ENCODE data around the gene TMOD2. TPM values are rescaled to one million over a fixed set of nuclear protein-coding genes. Genes with fewer than 3 reads are reported as not detected.

TMOD2 gene
- total and polyA plus RNA-seq, 8 donors, result 5.2 to 11.3 (median 6.7) TPM

GRCh38 chr15:51738553-51738952, 12.8 kb upstream of the TMOD2 start:
- ATAC-seq (no peak), DNase-seq (no peak)
- intact Hi-C loops (cut with DNase I), result no loop called here
- no peaks in the 10 kb centered on the region for H3K27me3 ChIP-seq
- H3K36me3 ChIP-seq, result no peaks in the 10 kb centered on the region
- peak overlapping the region in 1 of 2 donors; percentile 82 for H3K4me3 ChIP-seq
- no peaks in the 10 kb centered on the region for H3K9me3 ChIP-seq
- H3K27ac ChIP-seq, result peak overlapping the region in 1 of 2 donors; percentile 91
- no peak for TF ChIP-seq CTCF (IDR thresholded peaks at IDR 0.05)
- H3K4me1 ChIP-seq, result peaks cover 5 to 33% of the 10 kb centered on the region in 2 donors

- ATAC-seq, result no peak
- no peak for TF ChIP-seq CTCF (IDR thresholded peaks at IDR 0.05)
- Histone ChIP-seq H3K4me1 (peaks cover 5 to 33% of the 10 kb centered on the region in 2 donors), H3K36me3 (no peaks in the 10 kb centered on the region), H3K27ac (no peak overlapping the region), H3K4me3 (no peak overlapping the region), H3K9me3 (no peaks in the 10 kb centered on the region), H3K27me3 (no peaks in the 10 kb centered on the region)
- DNase-seq, result no peak
- intact Hi-C loops (cut with DNase I), result no loop called here
Observed at GRCh38 chr15:51739061-51739712, 12.2 kb upstream of the TMOD2 start.

DNA sequence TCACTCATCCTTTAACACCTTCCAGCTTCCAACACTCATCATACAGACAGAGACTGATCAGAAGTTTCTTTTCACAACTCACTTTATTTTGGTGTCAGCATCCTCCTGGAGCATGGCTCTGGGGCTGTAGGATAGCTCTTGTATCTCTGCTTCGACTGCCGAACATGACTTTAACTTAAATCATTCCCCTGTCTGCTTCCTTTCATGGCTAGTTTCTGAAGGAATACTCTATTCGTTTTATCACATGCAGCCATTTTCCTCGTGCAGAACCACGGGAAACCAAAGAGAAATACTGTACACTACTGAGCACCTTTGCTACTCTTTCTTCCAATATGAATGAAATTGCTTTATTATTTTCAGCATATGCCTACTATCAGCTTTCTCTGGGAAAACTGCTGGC, 2.1 kb upstream of the TMOD2 start:
- intact Hi-C loops (cut with DNase I), result no loop called here
- H3K27me3 ChIP-seq, result peaks cover 0 to 24% of the 10 kb centered on the region in 2 donors
- H3K4me1 ChIP-seq, result peaks cover 3 to 31% of the 10 kb centered on the region in 2 donors
- H3K9me3 ChIP-seq, result no peaks in the 10 kb centered on the region
- ATAC-seq, result no peak
- DNase-seq, result no peak
- TF ChIP-seq CTCF (IDR thresholded peaks at IDR 0.05), result no peak
- H3K4me3 ChIP-seq, result no peak overlapping the region
- H3K36me3 ChIP-seq, result no peaks in the 10 kb centered on the region
- H3K27ac ChIP-seq, result no peak overlapping the region

GRCh38 chr15:51750186-51750585, 1.2 kb upstream of the TMOD2 start:
- no peak for TF ChIP-seq CTCF (IDR thresholded peaks at IDR 0.05)
- DNase-seq (no peak), ATAC-seq (no peak)
- Histone ChIP-seq H3K4me1 (peaks cover 3 to 35% of the 10 kb centered on the region in 2 donors), H3K27ac (no peak overlapping the region), H3K4me3 (no peak overlapping the region), H3K36me3 (no peaks in the 10 kb centered on the region), H3K27me3 (peaks cover 0 to 24% of the 10 kb centered on the region in 2 donors), H3K9me3 (no peaks in the 10 kb centered on the region)
- intact Hi-C loops (cut with DNase I), result no loop called here

GRCh38 chr15:51751697-51752683, 593 bp downstream of the TMOD2 start:
- ATAC-seq (peak; percentile 54), DNase-seq (peak in 3 of 4 donors; percentile 18 to 82 (median 52))
- Histone ChIP-seq H3K9me3 (no peaks in the 10 kb centered on the region), H3K4me3 (peak overlapping the region; percentile 56 to 60), H3K27me3 (peaks cover 0 to 24% of the 10 kb centered on the region in 2 donors), H3K27ac (peak overlapping the region in 1 of 2 donors; percentile 18), H3K36me3 (no peaks in the 10 kb centered on the region), H3K4me1 (peaks cover 3 to 53% of the 10 kb centered on the region in 2 donors)
- intact Hi-C loops (cut with DNase I), result no loop called here
- no peak for TF ChIP-seq CTCF (IDR thresholded peaks at IDR 0.05)

Data from left lung (tissue), 10 donors.